Neural progenitor cell (in vitro differentiated cells): Measurements from ENCODE around the gene GALNT7.

ENCODE experiments used
- EZH2 ChIP-seq: fragments of 200-600 bp; sonication (generic); IDR thresholded peaks from 2 replicates; pipeline ENCODE4 v1.6.1; 2017; ENCODE audit warnings: antibody characterized with exemption, mild to moderate bottlenecking, moderate library complexity
- TF ChIP-seq, protein P1 (sequence below): fragments of 200-600 bp; sonication (generic); IDR thresholded peaks from 2 replicates; pipeline ENCODE4 v1.5.1; 2017; ENCODE audit warnings: antibody characterized with exemption, mild to moderate bottlenecking

DNA sequence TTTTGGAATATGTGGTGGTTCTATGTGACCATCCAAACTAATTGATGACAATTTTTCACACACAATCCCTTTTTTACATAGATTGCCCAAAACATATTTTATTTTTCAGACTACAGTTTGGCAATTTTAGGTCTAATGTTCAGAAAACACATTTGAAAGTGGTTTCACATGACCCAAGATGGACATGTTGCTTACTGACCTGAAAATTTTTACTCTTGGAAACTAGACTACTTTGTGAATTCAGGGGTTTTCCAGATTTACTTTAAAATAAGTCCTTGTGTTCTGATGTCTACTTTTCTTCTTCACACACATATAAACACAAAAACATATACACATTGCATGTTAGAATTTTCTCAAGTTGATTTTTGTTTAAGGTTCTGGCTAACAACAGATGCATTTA lies 86.0 kb downstream of the GALNT7 start:
- TF ChIP-seq, protein P1, sequence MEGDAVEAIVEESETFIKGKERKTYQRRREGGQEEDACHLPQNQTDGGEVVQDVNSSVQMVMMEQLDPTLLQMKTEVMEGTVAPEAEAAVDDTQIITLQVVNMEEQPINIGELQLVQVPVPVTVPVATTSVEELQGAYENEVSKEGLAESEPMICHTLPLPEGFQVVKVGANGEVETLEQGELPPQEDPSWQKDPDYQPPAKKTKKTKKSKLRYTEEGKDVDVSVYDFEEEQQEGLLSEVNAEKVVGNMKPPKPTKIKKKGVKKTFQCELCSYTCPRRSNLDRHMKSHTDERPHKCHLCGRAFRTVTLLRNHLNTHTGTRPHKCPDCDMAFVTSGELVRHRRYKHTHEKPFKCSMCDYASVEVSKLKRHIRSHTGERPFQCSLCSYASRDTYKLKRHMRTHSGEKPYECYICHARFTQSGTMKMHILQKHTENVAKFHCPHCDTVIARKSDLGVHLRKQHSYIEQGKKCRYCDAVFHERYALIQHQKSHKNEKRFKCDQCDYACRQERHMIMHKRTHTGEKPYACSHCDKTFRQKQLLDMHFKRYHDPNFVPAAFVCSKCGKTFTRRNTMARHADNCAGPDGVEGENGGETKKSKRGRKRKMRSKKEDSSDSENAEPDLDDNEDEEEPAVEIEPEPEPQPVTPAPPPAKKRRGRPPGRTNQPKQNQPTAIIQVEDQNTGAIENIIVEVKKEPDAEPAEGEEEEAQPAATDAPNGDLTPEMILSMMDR = no peak
- TF ChIP-seq EZH2 = no peak
